ENCODE data around the gene ARHGEF10L.

The ARHGEF10L gene

GRCh38 chr1:17594026-17594425 lies 54.5 kb downstream of the ARHGEF10L start:
- no peak for DNase-seq (ENCODE audit: low spot score)

- no peak for DNase-seq (ENCODE audit: low spot score)
Observed at GRCh38 chr1:17594690-17595601, 55.4 kb downstream of the ARHGEF10L start.

GRCh38 chr1:17595602-17595925 lies 56.1 kb downstream of the ARHGEF10L start:
- DNase-seq (ENCODE audit: low spot score) = no peak

- DNase-seq (ENCODE audit: low spot score) = no peak
Observed at GRCh38 chr1:17596186-17596585, 56.7 kb downstream of the ARHGEF10L start.

- DNase-seq (ENCODE audit: low spot score) = no peak
Observed at GRCh38 chr1:17596651-17597509, 57.4 kb downstream of the ARHGEF10L start.

GRCh38 chr1:17597651-17598050 lies 58.2 kb downstream of the ARHGEF10L start:
- no peak for DNase-seq (ENCODE audit: low spot score)

GRCh38 chr1:17598251-17598650 lies 58.8 kb downstream of the ARHGEF10L start:
- DNase-seq (ENCODE audit: low spot score) = no peak

- DNase-seq (ENCODE audit: low spot score) = no peak
Observed at GRCh38 chr1:17599291-17599953, 59.9 kb downstream of the ARHGEF10L start.

GRCh38 chr1:17599954-17600300 lies 60.4 kb downstream of the ARHGEF10L start:
- no peak for DNase-seq (ENCODE audit: low spot score)

GRCh38 chr1:17600321-17600720 lies 60.8 kb downstream of the ARHGEF10L start:
- no peak for DNase-seq (ENCODE audit: low spot score)

- DNase-seq (ENCODE audit: low spot score) = no peak
Observed at GRCh38 chr1:17601643-17602382, 62.3 kb downstream of the ARHGEF10L start.

GRCh38 chr1:17603091-17603841 lies 63.8 kb downstream of the ARHGEF10L start:
- DNase-seq (ENCODE audit: low spot score) = no peak

- DNase-seq (ENCODE audit: low spot score) = no peak
Observed at GRCh38 chr1:17605582-17606344, 66.3 kb downstream of the ARHGEF10L start.

GRCh38 chr1:17606826-17607440 lies 67.4 kb downstream of the ARHGEF10L start:
- DNase-seq (ENCODE audit: low spot score) = peak; percentile 60

- DNase-seq (ENCODE audit: low spot score) = no peak
Observed at GRCh38 chr1:17607644-17608581, 68.4 kb downstream of the ARHGEF10L start.

GRCh38 chr1:17609529-17609928 lies 70.0 kb downstream of the ARHGEF10L start:
- DNase-seq (ENCODE audit: low spot score) = no peak

GRCh38 chr1:17610085-17610484 lies 70.6 kb downstream of the ARHGEF10L start:
- no peak for DNase-seq (ENCODE audit: low spot score)

- DNase-seq (ENCODE audit: low spot score) = no peak
Observed at GRCh38 chr1:17610713-17611112, 71.2 kb downstream of the ARHGEF10L start.

GRCh38 chr1:17611991-17612390 lies 72.5 kb downstream of the ARHGEF10L start:
- no peak for DNase-seq (ENCODE audit: low spot score)

Data from RKO (cell line).